Measurements from ENCODE around the gene OR4F29. TPM values are rescaled to one million over a fixed set of nuclear protein-coding genes. Genes with fewer than 3 reads are reported as not detected.

The OR4F29 gene
- not detected in 2 replicates for total RNA-seq

GRCh38 chr1:451578-451977 is at the start of gene OR4F29:
TSS of gene OR4F29 (minus strand) at chr1:451678. CDS start at chr1:451678, 0 bp downstream.

Other genes with a start within 250 kb of the OR4F29 start
- gene OR4F16, start 235.0 kb upstream of the OR4F29 start, total RNA-seq, result not detected in 2 replicates